Subcutaneous adipose tissue (tissue), 4 donors: ENCODE data around the gene FRMD4A. TPM values are rescaled to one million over a fixed set of nuclear protein-coding genes. Genes with fewer than 3 reads are reported as not detected.

Source experiments
- total RNA-seq, 4 donors: library from RNA; depleted of rRNA; stranded (reverse); fragments of >200 nt; gene quantifications; one replicate each; pipeline ENCODE4 v1.1.0, GENCODE V29; 2016
- TF ChIP-seq, protein P1 (sequence below): fragments of 450-650 bp; IDR thresholded peaks from one replicate; pipeline ENCODE4 v1.5.1; 2016; ENCODE audit warnings: low read depth, mild to moderate bottlenecking, control low read depth, antibody characterized with exemption, moderate library complexity

Gene FRMD4A
- total RNA-seq = 100 to 1,000 TPM in 1 of 4 donors, 10 to 100 TPM in 3; 70.0 to 206 (median 81.4) TPM

DNA sequence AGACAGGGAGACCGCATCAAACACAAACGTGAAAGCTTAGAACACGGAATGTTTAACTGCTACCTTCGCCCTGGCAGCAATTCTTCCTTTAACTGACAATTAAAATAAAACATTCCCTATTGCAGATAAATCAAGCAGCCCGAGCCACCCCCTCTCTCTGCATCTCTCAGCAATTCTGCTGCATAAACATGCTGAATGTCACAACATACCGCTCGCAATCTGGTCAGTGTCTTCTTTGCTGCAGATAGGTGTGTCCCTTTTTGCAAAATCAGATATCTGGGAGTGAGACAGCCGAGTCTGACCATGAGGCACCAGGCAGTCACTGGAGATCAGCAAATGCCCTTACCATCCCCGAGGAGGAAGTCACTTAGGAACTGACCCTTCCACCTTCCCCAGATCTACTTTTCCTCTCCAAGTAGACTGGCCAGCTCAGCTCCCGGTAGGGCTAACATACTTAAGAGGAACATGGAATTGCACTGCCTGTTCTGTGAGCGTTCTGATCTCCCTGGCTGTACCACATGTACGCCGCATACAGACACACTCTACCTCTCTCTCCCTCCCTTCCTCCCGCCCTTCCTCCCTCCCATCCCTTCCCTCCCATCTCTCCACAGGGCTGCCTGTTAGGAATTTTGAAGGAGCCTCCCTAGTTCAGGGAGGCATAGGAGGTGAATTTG, at the start of gene FRMD4A:
TSS of gene FRMD4A (minus strand) at position 537 of the 674 bp plus-strand sequence.
- TF ChIP-seq, protein P1, sequence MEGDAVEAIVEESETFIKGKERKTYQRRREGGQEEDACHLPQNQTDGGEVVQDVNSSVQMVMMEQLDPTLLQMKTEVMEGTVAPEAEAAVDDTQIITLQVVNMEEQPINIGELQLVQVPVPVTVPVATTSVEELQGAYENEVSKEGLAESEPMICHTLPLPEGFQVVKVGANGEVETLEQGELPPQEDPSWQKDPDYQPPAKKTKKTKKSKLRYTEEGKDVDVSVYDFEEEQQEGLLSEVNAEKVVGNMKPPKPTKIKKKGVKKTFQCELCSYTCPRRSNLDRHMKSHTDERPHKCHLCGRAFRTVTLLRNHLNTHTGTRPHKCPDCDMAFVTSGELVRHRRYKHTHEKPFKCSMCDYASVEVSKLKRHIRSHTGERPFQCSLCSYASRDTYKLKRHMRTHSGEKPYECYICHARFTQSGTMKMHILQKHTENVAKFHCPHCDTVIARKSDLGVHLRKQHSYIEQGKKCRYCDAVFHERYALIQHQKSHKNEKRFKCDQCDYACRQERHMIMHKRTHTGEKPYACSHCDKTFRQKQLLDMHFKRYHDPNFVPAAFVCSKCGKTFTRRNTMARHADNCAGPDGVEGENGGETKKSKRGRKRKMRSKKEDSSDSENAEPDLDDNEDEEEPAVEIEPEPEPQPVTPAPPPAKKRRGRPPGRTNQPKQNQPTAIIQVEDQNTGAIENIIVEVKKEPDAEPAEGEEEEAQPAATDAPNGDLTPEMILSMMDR = no peak

DNA sequence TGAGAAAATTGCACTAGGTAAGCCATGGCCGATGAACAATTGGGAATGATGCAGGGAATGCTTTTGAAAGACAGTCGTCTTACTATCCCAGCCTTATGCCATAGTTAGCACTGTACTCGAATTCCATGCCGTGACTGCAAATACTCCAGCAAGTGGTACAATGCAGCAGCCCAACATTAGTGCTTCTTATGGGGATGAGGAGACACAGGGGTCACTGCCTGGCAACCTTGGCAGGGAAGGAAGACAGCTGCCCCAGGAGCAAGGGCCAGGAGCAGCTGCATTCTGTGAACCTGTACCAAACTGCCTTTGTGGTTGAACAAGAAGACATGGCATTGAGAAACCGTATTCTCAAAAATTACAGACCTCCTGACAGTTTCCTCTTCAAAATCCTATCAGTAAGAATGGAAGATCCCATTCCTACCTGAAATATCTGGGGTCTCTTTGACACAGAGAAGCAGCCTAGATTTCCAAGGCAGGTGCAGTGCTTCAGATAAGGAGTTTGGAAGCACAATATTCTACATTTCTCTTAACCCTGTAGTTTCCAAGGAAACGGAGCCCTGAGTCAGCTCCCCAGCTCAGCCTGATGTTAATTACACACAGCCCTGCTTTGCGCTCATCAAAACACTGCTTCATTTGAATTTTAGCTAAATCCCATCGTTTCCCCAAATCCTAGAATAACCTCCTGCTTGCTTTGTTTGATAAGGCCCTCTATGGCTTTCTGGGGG, 49.0 kb upstream of the FRMD4A start:
- TF ChIP-seq, protein P1 = no peak

DNA sequence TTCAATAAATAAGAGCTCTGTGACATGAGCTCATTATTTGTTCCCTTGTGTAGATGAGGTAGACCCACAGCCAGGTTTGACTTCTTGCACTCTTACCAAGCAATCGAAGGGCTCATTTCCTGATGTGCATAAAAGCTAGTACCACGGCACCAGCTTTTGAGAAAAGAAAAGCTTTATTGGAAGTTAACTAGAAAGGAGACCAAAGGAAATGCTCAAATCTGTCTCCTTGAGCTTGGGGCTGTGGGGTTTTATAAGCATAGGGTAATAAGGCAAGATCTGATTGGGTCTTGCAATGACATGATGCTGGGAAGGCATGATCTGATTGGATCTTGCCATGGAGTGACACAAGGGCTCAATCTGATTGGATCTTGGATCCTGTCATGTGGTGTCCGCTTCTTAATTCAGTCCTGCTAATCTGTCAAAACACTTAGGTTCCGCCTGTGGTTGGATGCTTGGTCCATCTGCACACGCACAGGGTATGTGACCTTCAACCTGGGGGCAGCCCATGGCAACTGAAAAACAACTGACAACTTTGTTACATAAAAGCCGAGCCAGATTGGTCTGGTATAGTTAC, 47.8 kb upstream of the FRMD4A start:
- TF ChIP-seq, protein P1 = no peak

DNA sequence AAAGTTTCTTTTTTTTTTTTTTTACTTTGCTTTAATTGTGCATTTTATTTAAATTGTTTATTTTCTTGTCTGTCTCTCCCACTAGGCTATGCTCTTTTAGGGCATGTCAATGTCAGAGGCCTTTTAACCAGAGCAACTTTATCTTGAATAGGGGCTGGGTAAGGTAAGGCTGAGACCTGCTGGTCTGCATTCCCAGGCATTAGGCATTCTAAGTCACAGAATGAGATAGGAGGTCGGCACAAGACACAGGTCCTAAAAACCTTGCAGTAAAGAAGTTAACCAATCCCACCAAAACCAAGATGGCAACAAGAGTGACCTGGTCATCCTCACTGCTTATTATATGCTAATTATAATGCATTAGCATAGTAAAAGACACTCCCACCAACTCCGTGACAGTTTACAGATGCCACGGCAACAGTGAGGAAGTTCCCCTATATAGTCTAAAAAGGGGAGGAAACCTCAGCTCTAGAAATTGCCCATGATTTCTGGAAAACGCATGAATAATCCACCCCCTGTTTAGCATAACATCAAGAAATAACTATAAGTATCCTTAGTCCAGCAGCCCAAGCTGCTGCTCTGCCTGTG, 47.0 kb upstream of the FRMD4A start:
- TF ChIP-seq, protein P1 = no peak

DNA sequence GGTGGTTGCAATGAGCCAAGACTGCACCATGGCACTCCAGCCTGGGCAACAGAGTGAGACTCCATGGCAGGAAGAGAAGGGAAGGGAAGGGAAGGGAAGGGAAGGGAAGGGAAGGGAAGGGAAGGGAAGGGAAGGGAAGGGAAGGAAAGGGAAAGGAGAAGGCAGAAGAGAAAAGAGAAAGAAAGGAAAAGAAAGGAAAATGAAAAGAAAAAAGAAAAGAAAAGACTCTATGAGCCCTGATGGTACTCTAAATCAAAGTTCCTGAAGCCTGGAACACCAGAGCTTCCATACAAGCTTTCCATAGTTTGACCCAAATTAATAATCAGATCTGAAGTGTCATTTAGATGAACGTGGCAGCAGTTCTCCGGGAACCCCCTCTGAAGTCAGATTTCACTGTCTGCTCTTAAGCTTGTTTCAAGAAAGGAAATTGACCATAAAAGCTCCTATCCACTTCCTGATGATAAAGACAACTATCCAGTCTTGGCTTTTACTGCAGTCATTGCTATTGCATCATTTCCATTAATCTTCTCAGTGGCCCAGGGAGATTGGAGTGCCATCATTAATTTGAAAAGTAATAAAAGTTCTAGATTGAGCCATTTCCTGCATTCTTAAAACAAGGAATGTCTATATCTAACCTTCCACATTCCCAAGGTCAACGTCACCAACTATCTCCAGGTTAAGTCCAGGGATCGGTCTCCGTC, 44.2 kb upstream of the FRMD4A start:
- TF ChIP-seq, protein P1 = no peak

DNA sequence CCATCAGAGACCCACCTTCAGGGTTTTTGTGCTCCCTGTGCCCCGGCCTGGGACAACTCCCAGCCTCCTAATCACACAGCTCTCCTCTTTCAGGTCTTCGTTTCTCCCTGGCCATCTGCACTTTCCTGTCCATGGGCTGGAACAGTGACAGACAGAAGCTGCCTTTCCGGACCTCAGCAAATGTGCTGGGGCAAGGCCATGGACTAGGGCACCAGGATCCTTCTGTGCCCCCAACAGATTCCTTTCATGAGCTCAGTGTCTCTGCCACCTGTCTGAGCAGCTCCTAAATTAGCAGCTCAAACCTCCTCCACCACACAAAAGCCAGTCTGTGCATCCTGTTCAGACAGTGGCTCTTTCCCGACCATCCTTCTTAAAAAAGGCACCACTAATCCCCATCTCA, 41.9 kb upstream of the FRMD4A start:
- TF ChIP-seq, protein P1 = no peak
